SK-N-SH (cell line): ENCODE data around the gene KCNH4. TPM values are rescaled to one million over a fixed set of nuclear protein-coding genes. Genes with fewer than 3 reads are reported as not detected.

Source experiments
- CTCF ChIA-PET: fragments of 300-600, 350-600 bp; formaldehyde crosslinking; extraction: SDS; loops from one replicate; lab custom pipeline; 2021; lab: Yijun Ruan, JAX
- POLR2A ChIA-PET: fragments of 350-600 bp; sonication (Branson Sonifier 250); formaldehyde crosslinking; extraction: SDS; loops from one replicate; lab custom pipeline; 2020; ENCODE audit warnings: antibody characterized with exemption, inconsistent platforms; lab: Yijun Ruan, JAX
- DNase-seq: peaks from one replicate; pipeline ENCODE4 v3.0.0; 2012
- H2AFZ ChIP-seq: fragments of 200-600 bp; sonication (generic); 2 replicates; pipeline ENCODE4 v1.8.1; 2016; ENCODE audit warnings: antibody characterized with exemption, mild to moderate bottlenecking, low read depth
- H3F3A ChIP-seq: fragments of 200-600 bp; sonication (generic); replicated peaks from 2 replicates; pipeline ENCODE3; 2016; ENCODE audit warnings: antibody characterized with exemption, mild to moderate bottlenecking; ENCODE audit not compliant: insufficient read depth
- H3K27ac ChIP-seq, 2 experiments: fragments of 200-500 bp in 1 of 2; fragments of 200-600 bp in 1 of 2; sonication (Bioruptor generic) in 1 of 2; sonication (generic), shearing (Covaris generic) in 1 of 2; 2 replicates each; pipeline versions ENCODE4 v1.5.1 to v1.6.1; 2014 to 2016; ENCODE audit warnings: low read depth in 2 of 2, inconsistent platforms in 1 of 2, low read length in 1 of 2, mild to moderate bottlenecking in 1 of 2, mixed read lengths in 1 of 2
- H3K27me3 ChIP-seq: fragments of 200-600 bp; sonication (generic), shearing (Covaris generic); 2 replicates; pipeline ENCODE4 v1.6.1; 2016; ENCODE audit warnings: mixed run types; ENCODE audit not compliant: insufficient read depth
- H3K36me3 ChIP-seq, 2 experiments: fragments of 200-500 bp in 1 of 2; fragments of 200-600 bp in 1 of 2; sonication (Bioruptor generic) in 1 of 2; sonication (generic) in 1 of 2; replicated peaks in 1 of 2; 2 replicates each; pipeline versions ENCODE3 to v1.5.1; 2014 to 2016; ENCODE audit warnings: low read length in 1 of 2, mild to moderate bottlenecking in 1 of 2; ENCODE audit not compliant: insufficient read depth in 2 of 2, control insufficient read depth in 1 of 2
- H3K4me1 ChIP-seq, 2 experiments: fragments of 200-500 bp in 1 of 2; fragments of 200-600 bp in 1 of 2; sonication (Bioruptor generic) in 1 of 2; sonication (generic), shearing (Covaris generic) in 1 of 2; 2 replicates each; pipeline versions ENCODE4 v1.5.1 to v1.6.1; 2014 to 2016; ENCODE audit warnings: low read depth in 1 of 2, low read length in 1 of 2, mixed run types in 1 of 2; ENCODE audit not compliant: insufficient read depth in 2 of 2, control insufficient read depth in 1 of 2
- H3K4me2 ChIP-seq: fragments of 200-600 bp; sonication (generic), shearing (Covaris generic); 2 replicates; pipeline ENCODE4 v1.6.1; 2017; ENCODE audit warnings: mixed run types
- H3K4me3 ChIP-seq, 2 experiments: fragments of 200-500 bp in 1 of 2; fragments of 200-600 bp in 1 of 2; sonication (Bioruptor generic) in 1 of 2; sonication (generic), shearing (Covaris generic) in 1 of 2; 2 replicates each; pipeline versions ENCODE4 v1.5.1 to v1.8.1; 2014 to 2016; ENCODE audit warnings: low read depth in 2 of 2, inconsistent platforms in 1 of 2, low read length in 1 of 2, mild to moderate bottlenecking in 1 of 2, mixed read lengths in 1 of 2, moderate library complexity in 1 of 2
- H3K79me2 ChIP-seq: fragments of 200-600 bp; sonication (generic); 2 replicates; pipeline ENCODE4 v1.8.1; 2017; ENCODE audit warnings: mild to moderate bottlenecking; ENCODE audit not compliant: insufficient read depth
- H3K9ac ChIP-seq: fragments of 200-600 bp; sonication (generic); 2 replicates; pipeline ENCODE4 v1.6.1; 2017; ENCODE audit warnings: mixed run types
- H3K9me2 ChIP-seq: fragments of 200-600 bp; sonication (generic); 2 replicates; pipeline ENCODE4 v1.6.1; 2017; ENCODE audit warnings: mixed run types
- H3K9me3 ChIP-seq: fragments of 200-600 bp; sonication (generic); 2 replicates; pipeline ENCODE4 v1.6.1; 2017; ENCODE audit warnings: mixed run types, mild to moderate bottlenecking, moderate library complexity
- H4K20me1 ChIP-seq: fragments of 200-600 bp; sonication (generic); 2 replicates; pipeline ENCODE4 v1.6.1; 2017; ENCODE audit warnings: mild to moderate bottlenecking, mixed run types; ENCODE audit not compliant: insufficient read depth
- ELF1 ChIP-seq: IDR thresholded peaks from 2 replicates; pipeline ENCODE4 v1.4.0; 2012
- EP300 ChIP-seq, 2 experiments: IDR thresholded peaks; 2 replicates each; pipeline versions ENCODE4 v1.4.0 to v1.6.1; 2012; ENCODE audit warnings: borderline replicate concordance in 1 of 2, low read depth in 1 of 2, low read length in 1 of 2
- FOSL2 ChIP-seq: IDR thresholded peaks from 2 replicates; pipeline ENCODE4 v1.4.0; 2012; ENCODE audit warnings: low read depth, mild to moderate bottlenecking, moderate library complexity, borderline replicate concordance
- FOXJ3 ChIP-seq: sonication (generic); formaldehyde crosslinking; IDR thresholded peaks from 2 replicates; pipeline ENCODE4 v1.5.1; 2020; ENCODE audit warnings: mild to moderate bottlenecking, missing genetic modification reagents
- FOXM1 ChIP-seq: IDR thresholded peaks from 2 replicates; pipeline ENCODE4 v1.4.0; 2012; ENCODE audit warnings: low read depth, mild to moderate bottlenecking
- GABPA ChIP-seq: IDR thresholded peaks from 2 replicates; pipeline ENCODE4 v1.4.0; 2012; ENCODE audit warnings: low read depth, mild to moderate bottlenecking
- GATA2 ChIP-seq: sonication (generic); formaldehyde crosslinking; IDR thresholded peaks from 2 replicates; pipeline ENCODE4 v1.5.0; 2020; ENCODE audit warnings: mild to moderate bottlenecking, missing genetic modification reagents
- MEF2A ChIP-seq: IDR thresholded peaks from 2 replicates; pipeline ENCODE4 v1.4.0; 2012; ENCODE audit warnings: low read depth, borderline replicate concordance
- MXI1 ChIP-seq: IDR thresholded peaks from 2 replicates; pipeline ENCODE4 v1.6.1; 2012; ENCODE audit warnings: mild to moderate bottlenecking, low read depth, low read length, improper control_type of control experiment
- RAD21 ChIP-seq: IDR thresholded peaks from 2 replicates; pipeline ENCODE4 v1.6.1; 2012; ENCODE audit warnings: mild to moderate bottlenecking, low read length
- TCF12 ChIP-seq: IDR thresholded peaks from 2 replicates; pipeline ENCODE4 v1.4.0; 2012
- TEAD4 ChIP-seq: IDR thresholded peaks from 2 replicates; pipeline ENCODE4 v1.4.0; 2012; ENCODE audit warnings: mild to moderate bottlenecking, borderline replicate concordance; ENCODE audit not compliant: insufficient read depth
- YY1 ChIP-seq: IDR thresholded peaks from 2 replicates; pipeline ENCODE4 v1.4.0; 2012; ENCODE audit warnings: low read depth, mild to moderate bottlenecking
- WGBS: methylation state at CpG from one replicate; pipeline ENCODE4 v1.1.6; 2017; ENCODE audit warnings: low lambda C conversion rate; 5-methylcytosine and 5-hydroxymethylcytosine counted together
- polyA plus RNA-seq, 3 experiments: library from polyadenylated mRNA; depleted of rRNA; stranded (reverse); fragments of >200 nt; gene quantifications; 2 replicates each; pipeline ENCODE4 v1.2.3, GENCODE V29; 2012
- TF ChIP-seq, protein P1 (sequence below): IDR thresholded peaks from 2 replicates; pipeline ENCODE4 v1.4.0; 2012; ENCODE audit warnings: low read depth, borderline replicate concordance

The KCNH4 gene
- polyA plus RNA-seq, 1 of the 3 experiments (the other 2 are of a cell fraction), result 0.46 TPM

DNA sequence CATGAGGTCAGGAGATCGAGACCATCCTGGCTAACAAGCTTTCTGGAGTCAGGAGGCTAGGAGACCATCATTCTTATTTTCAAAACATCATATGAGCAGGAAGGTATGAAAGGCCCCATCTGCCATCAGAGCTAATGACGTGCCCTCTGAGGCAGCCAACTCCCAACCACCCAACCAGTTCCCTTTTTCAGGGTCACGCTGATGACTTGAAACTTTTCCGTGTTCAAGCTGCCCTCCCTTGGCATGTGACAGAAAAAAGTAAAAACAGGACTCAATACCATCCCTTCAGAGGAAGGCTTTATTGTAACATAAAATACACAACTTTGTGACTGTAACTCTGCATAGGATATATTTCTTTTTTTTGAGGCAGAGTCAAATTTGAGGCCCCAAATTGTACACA is 18.0 kb upstream of the KCNH4 start:
- H3K36me3 ChIP-seq, result peaks cover 0 to 7% of the 10 kb centered on the region in 2 experiments
- H3K9me3 ChIP-seq, result no peaks in the 10 kb centered on the region
- peaks cover 0 to 14% of the 10 kb centered on the region in 2 experiments; a peak in 1 of 4 replicates for H3K4me1 ChIP-seq
- H3K79me2 ChIP-seq, result no peaks in the 10 kb centered on the region
- no peaks in the 10 kb centered on the region for H4K20me1 ChIP-seq
- no peaks in the 10 kb centered on the region for H3K27me3 ChIP-seq
- no peak for DNase-seq
- no peak overlapping the region for H3K27ac ChIP-seq
- TF ChIP-seq FOXM1, result no peak
- TF ChIP-seq YY1, result no peak
- TF ChIP-seq TCF12, result no peak
- TF ChIP-seq, protein P1, sequence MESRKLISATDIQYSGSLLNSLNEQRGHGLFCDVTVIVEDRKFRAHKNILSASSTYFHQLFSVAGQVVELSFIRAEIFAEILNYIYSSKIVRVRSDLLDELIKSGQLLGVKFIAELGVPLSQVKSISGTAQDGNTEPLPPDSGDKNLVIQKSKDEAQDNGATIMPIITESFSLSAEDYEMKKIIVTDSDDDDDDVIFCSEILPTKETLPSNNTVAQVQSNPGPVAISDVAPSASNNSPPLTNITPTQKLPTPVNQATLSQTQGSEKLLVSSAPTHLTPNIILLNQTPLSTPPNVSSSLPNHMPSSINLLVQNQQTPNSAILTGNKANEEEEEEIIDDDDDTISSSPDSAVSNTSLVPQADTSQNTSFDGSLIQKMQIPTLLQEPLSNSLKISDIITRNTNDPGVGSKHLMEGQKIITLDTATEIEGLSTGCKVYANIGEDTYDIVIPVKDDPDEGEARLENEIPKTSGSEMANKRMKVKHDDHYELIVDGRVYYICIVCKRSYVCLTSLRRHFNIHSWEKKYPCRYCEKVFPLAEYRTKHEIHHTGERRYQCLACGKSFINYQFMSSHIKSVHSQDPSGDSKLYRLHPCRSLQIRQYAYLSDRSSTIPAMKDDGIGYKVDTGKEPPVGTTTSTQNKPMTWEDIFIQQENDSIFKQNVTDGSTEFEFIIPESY, result no peak
- TF ChIP-seq GATA2 (CRISPR knock-in tag), result no peak
- no peak for TF ChIP-seq RAD21
- TF ChIP-seq ELF1, result no peak
- no peak for TF ChIP-seq MXI1
- TF ChIP-seq FOXJ3 (CRISPR knock-in tag), result no peak
- TF ChIP-seq MEF2A, result no peak
- TF ChIP-seq EP300 (IDR thresholded peaks at IDR 0.05; ENCODE audit: borderline replicate concordance in 1 of 2, low read depth in 1 of 2, low read length in 1 of 2), result no peak
- no peak for TF ChIP-seq GABPA
- TF ChIP-seq TEAD4, result no peak
- no peak overlapping the region for H3K9ac ChIP-seq
- no peaks in the 10 kb centered on the region for H3K9me2 ChIP-seq
- H3K4me3 ChIP-seq, result no peak overlapping the region
- H3K4me2 ChIP-seq, result no peak overlapping the region
- H3F3A ChIP-seq, result no peaks in the 10 kb centered on the region
- CTCF ChIA-PET, result interaction anchor here (1.5 to 3.8 kb wide), 3 partner anchors 18 to 207 kb away, joined by 4 to 19 read pairs (median 10); partner anchors contain the start of gene KCNH4
- POLR2A ChIA-PET, result no interaction called here
- WGBS, result 96% methylated on average over 4 of the region's 4 CpGs
- H2AFZ ChIP-seq, result no peak overlapping the region

DNA sequence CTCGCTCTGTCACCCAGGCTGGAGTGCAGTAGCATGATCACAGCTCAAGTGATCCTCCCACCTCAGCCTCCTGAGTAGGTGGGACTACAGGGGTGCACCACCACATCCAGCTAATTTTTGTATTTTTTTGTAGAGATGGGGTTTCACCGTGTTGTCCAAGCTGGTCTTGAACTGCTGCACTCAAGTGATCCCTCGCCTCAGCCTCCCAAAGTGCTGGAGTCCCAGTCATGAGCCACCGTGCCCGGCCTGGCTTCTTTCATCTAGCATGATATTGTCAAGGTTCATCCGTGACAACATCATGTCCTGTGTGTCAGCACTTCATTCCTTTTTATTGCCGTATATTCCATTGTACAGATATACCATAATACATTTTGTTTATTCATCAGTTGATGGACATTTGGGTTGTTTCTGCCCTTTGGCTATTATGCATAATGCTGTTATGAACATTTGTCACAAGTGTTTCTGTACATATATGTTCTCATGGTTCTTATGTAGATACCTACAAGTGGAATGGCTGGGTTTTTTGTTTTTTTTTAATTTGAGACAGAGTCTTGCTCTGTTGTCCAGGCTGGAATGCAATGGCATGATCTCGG is 16.7 kb upstream of the KCNH4 start:
- CTCF ChIA-PET, result no interaction called here
- no peak for TF ChIP-seq FOSL2
- Histone ChIP-seq H3K27me3 (no peaks in the 10 kb centered on the region), H3K4me3 (no peak overlapping the region), H3K79me2 (no peaks in the 10 kb centered on the region), H3K9me3 (no peaks in the 10 kb centered on the region), H3K36me3 (peaks cover 0 to 7% of the 10 kb centered on the region in 2 experiments), H3K27ac (no peak overlapping the region), H3K9me2 (no peaks in the 10 kb centered on the region), H2AFZ (no peak overlapping the region), H4K20me1 (no peaks in the 10 kb centered on the region), H3K4me1 (peaks cover 0 to 25% of the 10 kb centered on the region in 2 experiments; a peak in 1 of 4 replicates), H3F3A (no peaks in the 10 kb centered on the region), H3K9ac (no peak overlapping the region), H3K4me2 (no peak overlapping the region)
- no peak for DNase-seq
- POLR2A ChIA-PET, result no interaction called here
- 96% methylated on average over 8 of the region's 8 CpGs for WGBS
